Activated CD8-positive, alpha-beta memory T cell treated with anti-CD3 and anti-CD28 coated beads for 4 hours (primary cell): ENCODE data around the gene S100P.
A peak's percentile ranks its signal among the peaks of the same experiment; 100 is the strongest.
"Not testable (repeated sequence)": the region's sequence is repeated elsewhere in the genome, so short reads cannot be mapped to it uniquely, and the experiment has no call there.

Experiments
- DNase-seq, 2 donors: peaks; one replicate each; pipeline ENCODE4 v3.0.0-alpha.2; 2020; ENCODE audit warnings: low read depth in 2 of 2

S100P gene

GRCh38 chr4:6673191-6673659 lies 20.5 kb upstream of the S100P start:
- not testable (repeated sequence) for DNase-seq

GRCh38 chr4:6673660-6674499 lies 19.8 kb upstream of the S100P start:
- DNase-seq = peak; percentile 80 to 90

GRCh38 chr4:6674500-6675149 lies 19.1 kb upstream of the S100P start:
- peak in 1 of 2 donors; percentile 48 for DNase-seq

DNA sequence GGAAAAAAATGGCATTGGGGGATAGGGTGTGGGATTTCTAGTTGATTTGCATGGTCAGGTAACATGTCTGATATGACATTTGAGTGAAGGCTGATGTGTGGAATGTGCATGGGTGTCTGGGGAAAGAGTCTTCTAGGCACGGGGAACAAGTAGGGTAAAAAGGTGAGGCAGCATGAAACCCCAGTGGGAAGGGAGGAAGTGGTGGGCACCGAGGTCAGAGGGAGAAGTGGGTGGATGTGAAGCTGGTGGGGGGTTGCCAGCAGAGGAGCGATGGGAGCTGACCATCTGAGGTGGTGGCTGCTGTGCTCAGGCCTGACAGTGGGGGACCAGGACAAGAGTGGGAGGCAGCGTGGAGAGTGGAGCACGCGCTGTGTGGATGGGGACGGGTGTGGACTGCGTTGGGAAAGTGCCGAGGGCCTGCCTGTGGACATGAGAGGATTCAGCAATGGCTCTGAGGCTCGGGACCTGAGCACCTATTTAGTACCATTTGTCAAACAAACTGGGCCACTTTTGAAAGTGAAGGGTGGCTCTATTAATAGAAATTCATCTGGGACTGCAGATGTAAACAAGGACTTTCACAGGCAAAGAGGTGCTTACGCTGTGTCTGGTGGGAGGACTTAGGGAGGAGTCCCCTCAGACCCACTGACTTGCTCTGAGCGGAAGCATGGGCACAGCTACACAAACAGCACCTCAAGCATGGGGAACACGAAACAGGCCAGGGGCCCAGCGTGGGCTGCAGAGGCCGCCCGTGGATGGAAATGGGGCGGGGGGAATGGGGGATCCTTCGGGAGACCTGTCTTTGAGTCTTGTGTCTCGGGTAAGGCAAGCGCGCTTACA lies 16.7 kb upstream of the S100P start:
- no peak for DNase-seq

DNA sequence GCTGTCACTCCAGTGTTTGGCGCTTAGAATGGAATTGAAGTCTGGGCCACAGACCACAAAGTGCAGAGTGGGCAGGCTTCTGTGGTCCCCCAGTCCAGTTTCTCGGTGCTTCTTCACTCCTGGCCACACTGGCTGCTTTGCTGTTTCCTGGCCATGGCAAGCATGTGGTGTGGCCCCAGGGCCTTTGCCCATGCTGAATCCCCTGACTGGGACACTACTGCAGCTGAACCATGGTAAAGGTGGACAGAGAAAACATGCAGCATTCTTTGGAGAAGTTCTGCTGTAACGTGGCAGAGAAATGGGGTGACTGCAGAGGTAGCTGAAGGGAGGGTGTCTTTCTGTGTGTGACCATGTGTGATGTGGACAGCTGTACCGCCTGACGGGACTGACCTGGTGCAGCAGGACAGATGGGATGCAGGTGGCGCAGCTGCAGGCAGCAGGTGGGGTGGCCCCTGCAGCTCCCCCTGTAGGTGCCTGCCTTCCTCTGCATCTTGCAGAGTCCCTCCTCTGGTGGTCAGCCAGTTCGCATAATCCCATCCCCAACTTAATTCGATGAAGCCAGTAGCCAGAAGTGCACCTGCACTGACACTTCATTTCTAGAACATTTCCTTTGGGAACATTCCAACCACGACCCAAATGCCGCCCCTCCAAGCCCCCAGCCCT lies 13.2 kb upstream of the S100P start:
- DNase-seq = no peak

- no peak for DNase-seq
Observed at GRCh38 chr4:6681191-6681590, 12.5 kb upstream of the S100P start.

GRCh38 chr4:6682862-6683590 lies 10.7 kb upstream of the S100P start:
- DNase-seq = no peak

DNA sequence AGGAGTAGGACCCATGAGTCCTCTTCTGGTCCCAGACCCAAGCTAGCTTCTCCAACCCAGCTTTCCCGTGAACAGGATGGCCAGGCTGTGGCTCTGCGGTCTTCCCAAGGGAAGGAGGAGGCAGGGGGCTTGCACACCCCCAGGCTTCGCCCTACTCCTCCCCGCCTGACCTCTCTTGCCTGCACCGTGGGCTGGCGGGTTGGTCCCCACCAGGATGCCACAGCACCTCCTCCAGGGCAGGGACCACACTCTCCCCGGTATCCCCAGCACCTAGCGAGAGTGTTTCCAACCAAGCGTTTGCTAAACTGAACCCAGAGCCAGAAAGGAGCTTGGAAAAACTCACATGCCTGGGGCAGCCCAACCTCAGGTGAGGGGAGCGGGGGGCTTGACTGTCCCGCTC lies 9.0 kb upstream of the S100P start:
- no peak for DNase-seq

DNA sequence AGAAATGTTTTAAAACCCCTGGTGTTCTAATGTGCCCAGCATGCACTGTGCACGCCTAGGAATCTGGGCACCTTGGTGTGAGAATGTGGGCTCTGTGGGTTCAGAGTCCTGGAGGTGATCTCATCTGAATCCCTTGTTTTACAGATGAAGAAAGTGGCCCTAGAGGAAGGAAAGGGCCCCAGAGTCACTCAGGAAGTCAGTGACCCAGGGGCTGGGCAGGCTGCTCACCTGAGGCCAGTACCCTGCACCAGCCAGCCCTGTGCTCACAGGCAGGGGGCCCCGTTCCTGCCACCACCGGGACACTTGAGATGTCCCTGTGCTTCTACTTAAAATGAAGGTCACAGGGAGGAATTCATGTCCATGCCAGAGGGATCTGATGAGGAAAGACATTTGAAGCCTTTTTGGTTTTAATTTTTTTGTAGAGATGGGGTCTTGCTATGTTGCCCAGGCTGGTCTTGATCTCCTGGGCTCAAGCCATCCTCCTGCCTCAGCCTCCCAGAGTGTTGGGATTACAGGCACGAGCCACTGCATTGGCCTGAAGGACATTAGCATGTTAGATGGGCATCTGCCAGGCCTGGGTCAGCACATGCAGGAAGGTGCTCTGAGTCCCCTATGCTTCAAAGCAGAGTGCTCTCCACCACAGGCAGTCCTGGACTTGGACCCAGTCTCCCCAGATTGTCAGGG lies 7.4 kb upstream of the S100P start:
- DNase-seq = no peak

GRCh38 chr4:6687947-6688878 lies 5.5 kb upstream of the S100P start:
- DNase-seq = no peak

DNA sequence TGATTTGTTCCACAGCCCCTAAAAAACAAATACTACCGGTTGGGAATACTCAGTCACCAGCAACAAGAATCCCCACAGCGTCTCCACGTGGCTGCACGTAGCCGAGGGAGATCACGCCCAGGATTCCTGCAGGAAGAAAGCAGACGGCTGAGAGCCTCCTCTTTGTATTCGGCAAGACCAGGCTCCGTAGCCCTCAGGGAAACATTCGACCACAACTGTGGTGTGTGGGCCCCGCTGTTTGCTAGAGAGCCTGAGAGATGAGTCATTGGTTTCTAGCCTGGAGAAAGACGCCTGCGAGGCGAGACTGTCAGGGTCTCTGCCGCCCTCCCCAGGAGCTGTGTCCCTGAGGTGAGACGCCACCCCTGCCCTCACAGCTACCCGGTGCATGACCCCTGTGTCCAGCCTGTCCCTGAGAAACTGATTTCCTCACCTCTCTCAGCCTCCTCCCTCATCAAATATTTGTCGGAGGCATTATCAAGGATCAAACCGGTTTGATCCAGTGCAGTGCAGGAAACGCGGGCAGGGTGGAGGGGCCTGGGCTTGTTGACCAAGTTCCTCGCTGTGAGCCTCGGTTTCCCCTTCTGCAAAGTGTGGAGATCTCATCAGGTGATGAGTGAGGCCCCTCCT lies 4.7 kb upstream of the S100P start:
- DNase-seq = peak; percentile 52 to 66

DNA sequence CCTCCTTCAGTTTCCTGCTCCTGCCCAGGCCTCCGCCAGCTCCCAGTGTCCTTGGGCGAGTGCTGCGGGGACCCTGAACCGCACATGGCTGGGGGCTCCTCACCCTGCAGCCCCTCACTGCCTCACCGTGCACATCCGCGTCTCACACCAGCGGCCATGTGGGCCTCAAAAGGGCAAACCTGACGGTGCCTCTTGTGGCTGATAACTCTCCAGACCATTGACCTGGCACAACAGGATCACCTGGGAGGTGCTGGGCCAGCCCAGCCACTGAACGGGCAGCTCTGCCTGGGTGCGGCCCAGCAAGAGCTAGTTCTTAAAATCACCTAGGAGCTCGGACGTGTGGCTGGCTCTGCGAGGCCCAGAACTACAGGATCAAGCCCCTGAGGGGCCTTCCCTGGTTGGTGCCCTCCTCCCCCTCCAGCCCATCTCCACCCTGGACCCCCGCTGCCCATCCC lies 4.1 kb upstream of the S100P start:
- DNase-seq = no peak

GRCh38 chr4:6692379-6692778 lies 1.3 kb upstream of the S100P start:
- no peak for DNase-seq

- DNase-seq = no peak
Observed at GRCh38 chr4:6692806-6693205, 872 bp upstream of the S100P start.

GRCh38 chr4:6694177-6694901 lies 661 bp downstream of the S100P start:
- no peak for DNase-seq

DNA sequence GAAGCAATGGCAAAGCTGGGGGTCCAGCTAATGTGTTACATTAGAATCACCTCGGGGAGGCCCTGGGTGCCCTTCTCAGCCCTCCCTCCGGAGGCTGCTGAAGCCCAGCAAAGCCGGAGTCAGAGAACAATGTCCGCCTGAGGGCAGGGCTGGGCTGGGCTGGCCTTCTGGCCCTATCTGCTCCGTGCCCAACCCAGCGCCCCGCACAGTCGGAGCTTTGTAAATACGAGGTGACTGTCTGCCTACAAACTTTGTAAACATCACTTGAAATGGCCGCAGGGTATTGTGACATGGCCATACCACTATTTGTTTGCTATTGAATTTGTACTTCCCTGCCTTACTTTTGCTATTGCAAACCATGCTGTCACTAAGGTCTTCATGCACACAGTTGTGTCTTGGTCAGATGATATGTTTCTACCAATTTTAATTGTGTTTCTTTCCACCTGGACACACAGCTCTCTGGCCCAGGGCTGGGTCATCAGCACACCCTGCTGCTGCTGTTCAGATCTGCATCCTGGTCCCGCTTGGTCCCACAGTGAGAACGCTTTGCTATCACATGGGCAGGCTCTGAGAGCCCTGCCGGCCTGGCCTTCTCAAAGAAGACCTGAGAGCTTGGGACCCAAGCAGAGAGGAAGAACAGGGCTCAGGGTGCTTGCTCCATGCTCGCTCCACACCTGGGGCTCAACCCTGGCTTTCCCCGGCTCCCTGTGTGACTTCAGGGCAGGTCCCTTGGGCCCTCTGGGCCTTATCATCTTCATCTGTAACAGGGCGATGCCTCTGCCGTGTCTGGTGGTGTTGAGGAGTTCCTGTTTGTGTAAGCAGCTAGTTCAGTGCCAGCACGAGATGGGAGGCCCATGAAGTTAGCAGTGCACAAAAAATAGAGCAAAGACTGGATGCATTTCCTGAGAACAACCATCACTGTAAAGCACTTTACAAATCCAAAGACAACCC lies 2.3 kb downstream of the S100P start:
- DNase-seq = no peak

GRCh38 chr4:6696611-6697010 lies 2.9 kb downstream of the S100P start:
- DNase-seq = no peak
